Erythroblast (primary cell): ENCODE data around the gene ST6GAL1.
"Not testable (repeated sequence)": the region's sequence is repeated elsewhere in the genome, so short reads cannot be mapped to it uniquely, and the experiment has no call there.

ENCODE experiments used
- DNase-seq, 2 experiments: peaks; one replicate each; lab custom pipeline; 2025; lab: John Stamatoyannopoulos, UW
- GATA1 ChIP-seq: IDR thresholded peaks from 2 replicates; pipeline ENCODE4 v1.6.1; 2011; ENCODE audit warnings: low read depth, mild to moderate bottlenecking, control low read depth, low read length, moderate library complexity
- POLR2A ChIP-seq: IDR thresholded peaks from 2 replicates; pipeline ENCODE4 v1.6.1; 2011; ENCODE audit warnings: mild to moderate bottlenecking, low read length

The ST6GAL1 gene

DNA sequence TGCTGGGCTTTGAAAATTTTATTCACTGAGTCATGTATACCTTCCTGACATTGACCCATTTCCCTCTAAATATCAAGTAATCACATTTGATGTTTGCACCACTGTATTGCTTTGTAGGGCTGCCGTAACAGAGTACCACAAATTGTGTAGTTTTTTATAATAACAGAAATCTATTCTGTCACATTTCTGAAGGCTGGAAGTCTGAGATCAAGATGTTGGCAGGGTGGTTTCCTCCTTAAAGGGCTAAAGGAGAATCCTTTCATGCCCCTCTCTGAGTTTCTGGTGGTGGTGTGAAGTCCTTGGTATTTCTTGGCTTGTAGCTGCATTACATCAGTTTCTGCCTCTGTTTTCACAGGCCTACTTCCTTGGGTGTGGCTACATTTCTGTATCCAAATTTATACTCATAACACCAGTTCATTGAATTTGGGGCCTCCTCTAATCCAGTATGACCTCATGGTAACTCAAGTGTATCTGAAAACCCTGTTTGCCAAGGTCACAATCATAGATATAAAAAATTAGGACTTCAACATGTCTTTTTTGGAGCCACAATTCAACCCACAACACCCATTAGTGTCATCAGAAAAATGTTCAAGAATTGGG is 29.1 kb upstream of the ST6GAL1 start:
- TF ChIP-seq POLR2A (no peak), GATA1 (no peak)
- DNase-seq = peak; percentile 75 to 86

DNA sequence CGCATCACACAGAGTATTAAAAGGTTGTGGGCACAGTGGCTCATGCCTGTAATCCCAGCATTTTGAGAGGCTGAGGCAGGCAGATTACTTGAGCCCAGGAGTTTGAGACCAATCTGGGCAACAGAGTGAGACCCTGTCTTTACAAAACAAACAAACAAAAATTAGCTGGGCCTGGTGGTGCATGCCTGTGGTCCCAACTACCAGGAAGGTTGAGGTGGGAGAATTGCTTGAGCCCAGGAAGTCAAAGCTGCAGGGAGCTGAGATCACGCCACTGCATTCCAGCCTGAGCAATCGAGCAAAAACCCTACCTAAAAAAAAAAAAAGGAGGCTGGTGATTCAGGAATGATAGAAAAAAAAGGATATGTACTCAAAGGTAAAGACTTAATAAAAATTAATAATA is 28.2 kb upstream of the ST6GAL1 start:
- TF ChIP-seq POLR2A = no peak
- no peak for TF ChIP-seq GATA1
- peak in 1 of 2 experiments; percentile 22 for DNase-seq

DNA sequence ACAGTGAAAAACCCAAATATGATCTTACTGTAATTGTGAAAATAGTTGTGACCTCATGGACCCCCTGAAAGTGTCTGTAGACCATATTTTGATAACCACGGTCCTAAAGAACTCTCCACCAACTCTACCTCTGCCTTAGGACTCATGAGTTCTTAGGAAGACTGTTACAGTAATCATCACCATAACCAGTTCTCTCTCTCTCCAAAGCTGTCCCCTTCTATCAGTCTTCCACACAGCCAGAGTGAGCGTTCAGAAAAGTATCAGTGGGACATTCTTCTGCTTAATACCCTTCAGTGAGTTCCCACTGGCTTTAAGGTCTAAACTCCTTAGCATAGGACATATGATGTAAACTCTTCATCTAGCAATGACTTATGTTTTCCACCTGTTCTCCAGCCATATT is 27.6 kb upstream of the ST6GAL1 start:
- no peak for TF ChIP-seq GATA1
- no peak for TF ChIP-seq POLR2A
- no peak for DNase-seq

DNA sequence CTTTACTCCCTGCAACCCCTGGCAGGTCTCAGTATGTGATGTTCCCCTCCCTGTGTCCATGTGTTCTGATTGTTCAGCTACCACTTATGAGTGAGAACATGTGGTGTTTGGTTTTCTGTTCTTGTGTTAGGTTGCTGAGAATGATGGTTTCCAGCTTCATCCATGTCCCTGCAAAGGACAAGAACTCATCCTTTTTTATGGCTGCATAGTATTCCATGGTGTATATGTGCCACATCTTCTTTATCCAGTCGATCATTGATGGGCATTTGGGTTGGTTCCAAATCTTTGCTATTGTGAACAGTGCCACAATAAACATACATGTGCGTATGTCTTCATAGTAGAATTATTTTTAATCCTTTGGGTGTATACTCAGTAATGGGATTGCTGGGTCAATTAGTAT is 26.6 kb upstream of the ST6GAL1 start:
- DNase-seq = not testable (repeated sequence)

DNA sequence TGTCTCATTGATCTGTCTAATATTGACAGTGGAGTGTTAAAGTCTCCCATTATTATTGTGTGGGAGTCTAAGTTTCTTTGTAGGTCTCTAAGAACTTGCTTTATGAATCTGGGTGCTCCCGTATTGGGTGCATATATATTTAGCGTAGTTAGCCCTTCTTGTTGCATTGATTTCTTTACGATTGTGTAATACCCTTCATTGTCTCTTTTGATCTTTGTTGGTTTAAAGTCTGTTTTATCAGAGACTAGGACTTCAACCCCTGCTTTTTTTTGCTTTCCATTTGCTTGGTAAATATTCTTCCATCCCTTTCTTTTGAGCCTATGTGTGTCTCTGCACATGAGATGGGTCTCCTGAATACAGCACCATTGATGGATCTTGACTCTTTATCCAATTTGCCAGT is 23.3 kb upstream of the ST6GAL1 start:
- not testable (repeated sequence) for DNase-seq

DNA sequence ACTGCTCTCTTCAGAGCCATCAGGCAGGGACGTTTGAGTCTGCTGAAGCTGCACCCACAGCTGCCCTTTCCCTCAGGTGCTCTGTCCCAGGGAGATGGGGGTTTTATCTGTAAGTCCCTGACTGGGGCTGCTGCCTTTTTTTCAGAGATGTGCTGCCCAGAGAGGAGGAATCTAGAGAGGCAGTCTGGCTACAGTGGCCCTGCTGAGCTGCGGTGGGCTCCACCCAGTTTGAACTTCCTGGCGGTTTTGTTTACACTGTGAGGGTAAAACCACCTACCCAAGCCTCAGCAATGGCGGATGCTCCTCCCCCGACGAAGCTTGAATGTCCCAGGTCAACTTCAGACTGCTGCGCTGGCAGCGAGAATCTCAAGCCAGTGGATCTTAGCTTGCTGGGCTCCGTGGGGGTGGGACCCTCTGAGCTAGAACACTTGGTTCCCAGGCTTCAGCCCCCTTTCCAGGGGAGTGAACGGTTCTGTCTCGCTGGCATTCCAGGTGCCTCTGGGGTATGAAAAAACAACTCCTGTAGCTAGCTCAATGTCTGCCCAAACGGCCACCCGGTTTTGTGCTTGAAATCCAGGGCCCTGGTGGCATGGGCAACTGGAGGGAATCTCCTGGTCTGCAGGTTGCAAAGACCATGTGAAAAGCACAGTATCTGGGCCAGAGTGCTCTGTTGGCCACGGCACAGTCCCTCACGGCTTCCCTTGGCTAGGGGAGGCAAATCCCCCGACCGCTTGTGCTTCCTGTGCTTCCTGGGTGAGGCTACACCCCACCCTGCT is 21.1 kb upstream of the ST6GAL1 start:
- DNase-seq = peak; percentile 65 to 82
- no peak for TF ChIP-seq GATA1

DNA sequence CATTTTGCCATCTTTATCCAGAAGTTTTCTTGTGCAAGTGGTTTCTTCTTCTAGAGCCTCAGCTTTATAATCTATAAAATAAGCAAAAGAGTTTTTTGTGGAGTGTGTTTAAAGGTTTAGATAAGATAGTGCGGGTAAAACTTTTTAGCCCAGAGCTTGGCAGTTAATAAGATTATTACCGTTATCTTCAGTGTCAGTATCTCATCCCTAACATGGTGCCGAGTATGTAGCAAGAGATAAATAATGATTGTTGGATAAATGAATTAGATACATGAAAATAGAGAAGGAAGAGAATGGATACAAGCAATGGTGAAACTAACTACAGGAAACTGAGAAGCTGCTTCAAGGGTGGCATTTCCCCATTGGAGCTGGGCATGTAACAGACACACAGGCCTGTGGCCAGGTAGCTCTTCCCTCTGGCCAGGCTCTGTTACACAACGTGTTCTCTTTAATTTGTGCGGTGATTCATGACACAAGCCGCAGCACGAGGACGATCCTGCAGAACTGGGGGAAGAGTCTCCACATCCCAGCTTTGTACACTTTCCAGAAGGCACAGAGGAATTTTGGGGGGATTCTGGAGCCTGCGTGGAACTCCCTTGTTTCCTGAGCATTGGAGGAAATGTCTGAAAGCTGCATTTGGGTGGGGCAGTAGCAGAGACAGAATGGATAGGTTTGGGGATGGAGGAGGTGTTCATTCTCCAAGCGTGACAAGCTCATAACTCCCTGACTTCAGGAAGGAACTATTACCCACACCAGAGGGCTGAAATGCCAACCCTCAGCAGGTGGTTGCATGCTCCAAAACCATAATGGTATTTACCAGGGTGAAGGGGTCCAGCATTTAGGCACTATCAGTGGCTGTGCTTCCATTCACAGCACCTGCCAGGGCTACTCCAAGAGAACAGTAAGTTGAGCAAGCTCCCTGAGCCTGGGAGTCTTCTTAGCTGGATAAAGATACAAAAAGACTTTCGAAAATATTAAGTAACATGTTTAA is 14.2 kb upstream of the ST6GAL1 start:
- no peak for TF ChIP-seq GATA1
- TF ChIP-seq POLR2A = no peak
- peak; percentile 33 to 76 for DNase-seq

DNA sequence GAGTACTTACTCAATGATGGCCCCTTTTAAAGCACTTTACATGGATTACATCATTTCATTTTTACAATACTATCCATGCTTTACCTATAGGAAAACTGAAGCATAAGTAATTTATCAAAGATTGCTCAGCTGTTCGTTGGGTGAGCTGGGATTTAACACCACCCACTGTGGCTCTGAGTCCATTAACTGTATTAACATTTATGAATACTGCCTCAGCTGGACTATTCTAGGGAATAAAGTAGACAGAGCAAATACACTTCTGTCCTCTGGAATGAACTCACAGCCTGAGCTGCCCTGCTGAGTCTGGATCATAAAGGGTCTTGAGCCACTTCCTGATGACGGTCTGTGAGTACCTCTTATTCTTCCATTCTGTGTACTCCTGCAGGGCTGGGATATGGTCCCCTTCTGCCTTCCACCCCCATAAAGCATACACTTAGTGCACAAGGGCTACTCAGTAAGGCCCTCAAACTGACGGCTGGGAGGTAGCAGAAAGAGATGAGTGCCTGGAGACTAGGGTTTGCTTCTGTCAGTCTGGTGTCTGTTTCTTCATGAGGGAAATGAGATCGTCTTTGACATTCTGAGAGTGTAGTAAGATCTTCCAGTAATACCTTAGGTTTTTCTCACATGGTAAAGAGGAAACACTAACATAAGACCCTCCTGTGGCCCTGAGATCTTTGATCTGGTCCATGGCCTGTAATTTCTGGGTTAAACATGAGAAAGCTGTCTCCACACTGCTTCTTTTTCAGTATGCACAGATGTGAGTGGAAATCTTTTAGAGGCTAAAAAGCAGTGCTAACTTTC is 12.6 kb upstream of the ST6GAL1 start:
- DNase-seq = no peak
- no peak for TF ChIP-seq POLR2A
- no peak for TF ChIP-seq GATA1

DNA sequence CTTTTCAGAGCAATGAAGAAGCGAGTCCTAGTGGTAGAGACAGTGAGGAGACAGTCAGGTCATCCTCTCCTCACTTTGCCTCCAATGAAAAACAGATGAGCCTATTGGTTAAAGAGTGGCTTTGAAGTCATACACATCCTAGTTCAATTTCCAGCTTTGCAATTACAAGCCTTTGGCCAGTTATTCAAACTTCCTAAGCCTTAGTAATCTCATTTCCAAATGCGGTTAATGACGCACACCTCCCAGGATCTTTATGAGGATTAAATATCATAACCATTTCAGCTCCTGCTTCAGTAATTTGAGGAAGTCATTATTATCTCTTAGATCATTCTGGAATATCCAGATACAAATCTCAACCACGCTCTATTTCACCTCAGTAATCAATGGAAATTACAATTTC is 10.0 kb upstream of the ST6GAL1 start:
- no peak for DNase-seq
- no peak for TF ChIP-seq GATA1
- TF ChIP-seq POLR2A = no peak

DNA sequence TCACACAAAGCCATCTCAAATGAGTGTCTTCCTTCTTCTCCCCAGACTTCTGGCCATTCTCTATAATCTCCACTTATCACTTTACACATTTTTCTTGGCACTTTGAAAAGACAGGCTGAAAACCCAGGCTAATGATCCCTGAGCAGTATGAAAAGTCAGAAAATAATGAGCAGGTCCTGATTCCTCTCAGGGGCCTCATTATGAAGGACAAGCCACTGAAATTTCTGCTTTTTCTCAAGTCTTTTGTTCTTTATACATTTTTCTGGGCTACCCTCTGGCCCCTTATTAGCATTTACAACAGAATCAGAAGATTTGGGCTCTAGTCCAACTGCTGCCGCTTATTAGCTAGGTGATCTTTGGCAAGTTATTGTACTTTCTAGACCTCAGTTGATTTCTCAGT is 9.5 kb upstream of the ST6GAL1 start:
- no peak for DNase-seq
- TF ChIP-seq GATA1 = no peak
- no peak for TF ChIP-seq POLR2A

DNA sequence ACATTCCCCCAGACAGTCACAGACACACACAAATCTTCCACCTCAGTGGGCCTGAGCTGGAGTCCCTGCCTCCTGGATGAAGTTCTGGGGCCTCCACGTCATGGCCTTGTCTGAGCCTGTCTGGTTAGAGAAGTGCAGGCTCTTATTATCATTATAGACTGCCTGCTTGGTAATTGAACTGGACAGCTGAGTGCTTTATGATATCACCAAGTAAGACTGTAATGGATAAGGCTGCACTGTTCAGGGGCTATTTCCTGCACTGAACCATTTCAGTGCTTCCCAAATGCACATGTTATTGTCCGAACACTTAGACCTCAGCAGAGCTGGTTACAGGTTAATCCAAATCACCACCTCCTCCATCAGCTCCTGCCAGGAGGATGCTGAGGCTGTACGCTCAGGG is 8.7 kb upstream of the ST6GAL1 start:
- peak in 1 of 2 experiments; percentile 36 for DNase-seq
- TF ChIP-seq POLR2A (no peak), GATA1 (no peak)

DNA sequence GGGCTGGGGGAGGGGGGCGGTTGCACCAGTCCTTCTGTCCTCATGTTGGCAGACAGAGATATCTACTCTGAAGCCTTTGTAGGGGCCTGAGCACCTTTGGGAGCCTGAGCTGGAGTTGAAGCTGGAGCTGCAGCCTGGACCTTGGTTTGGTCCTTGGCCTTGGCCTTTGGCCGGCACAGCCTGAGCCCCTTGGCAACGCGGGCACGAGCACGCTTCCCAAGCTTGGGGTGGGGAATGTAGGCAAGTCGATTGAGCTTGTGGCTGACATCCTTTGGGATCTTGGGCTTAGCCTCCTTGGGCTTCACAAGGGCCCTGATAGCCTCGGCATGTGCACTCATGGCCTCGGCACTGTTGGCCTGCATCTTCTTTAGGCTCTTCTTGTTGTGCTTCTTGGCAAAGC is 8.1 kb upstream of the ST6GAL1 start:
- no peak for DNase-seq
- TF ChIP-seq POLR2A = no peak
- TF ChIP-seq GATA1 = no peak

DNA sequence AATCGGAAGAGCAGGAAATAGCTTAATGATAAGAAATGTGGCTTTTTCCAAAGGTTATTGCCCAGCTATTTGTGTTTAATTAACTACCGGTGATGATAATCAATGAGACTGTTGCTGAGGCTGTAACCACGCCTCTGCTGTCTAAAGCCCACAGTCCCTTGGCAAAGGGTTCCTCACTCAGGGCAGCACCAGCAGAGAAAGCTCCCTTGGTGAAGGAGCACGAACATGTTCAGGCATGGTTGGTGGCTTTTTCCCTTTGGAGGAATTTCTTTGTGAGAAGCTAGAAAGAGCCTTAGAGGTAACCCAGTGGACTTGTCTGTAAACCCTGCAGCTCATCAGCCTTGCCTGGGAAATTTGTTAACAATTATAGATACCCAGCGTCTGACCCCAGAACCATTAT is 7.5 kb upstream of the ST6GAL1 start:
- TF ChIP-seq GATA1 (no peak), POLR2A (no peak)
- no peak for DNase-seq

DNA sequence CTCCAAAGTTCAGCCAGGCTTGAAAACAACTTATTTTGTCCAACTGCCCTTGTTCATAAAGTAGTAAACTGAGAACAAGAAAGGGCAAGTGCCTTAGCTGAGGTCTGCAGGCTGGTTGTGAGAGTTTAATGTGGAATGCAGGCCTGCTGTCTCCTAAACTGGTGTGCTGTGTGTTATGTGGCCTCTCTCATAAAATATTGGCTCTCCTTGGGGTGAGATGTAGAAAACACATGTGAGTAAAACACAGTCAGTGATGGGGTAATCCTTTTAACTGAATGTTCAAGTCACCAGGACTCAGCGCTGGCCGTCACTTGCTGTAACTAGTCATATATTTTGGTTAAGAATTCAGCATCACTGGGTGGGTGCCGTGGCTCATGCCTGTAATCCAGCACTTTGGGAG is 7.1 kb upstream of the ST6GAL1 start:
- DNase-seq = no peak
- TF ChIP-seq POLR2A (no peak), GATA1 (no peak)
